DND-41 (cell line): ENCODE results near the gene VSTM2B.

Experiments used
- ATAC-seq: fragments of 200-7000 bp; cut with Tn5 transposase; 3 replicates; pipeline ENCODE4 v1.9.1; 2021; ENCODE audit warnings: low read depth; ENCODE audit not compliant: insufficient read depth
- DNase-seq: peaks from one replicate; pipeline ENCODE4 v3.0.0-alpha.2; 2020
- H2AFZ ChIP-seq: 2 replicates; pipeline ENCODE4 v1.6.0; 2012; ENCODE audit warnings: low read depth, low read length
- H3K27ac ChIP-seq: 2 replicates; pipeline ENCODE4 v1.5.1; 2012; ENCODE audit warnings: low read length, inconsistent platforms
- H3K27me3 ChIP-seq: fragments of 200-600 bp; sonication (generic); 2 replicates; pipeline ENCODE4 v1.6.0; 2012; ENCODE audit warnings: low read length, mild to moderate bottlenecking, inconsistent platforms; ENCODE audit not compliant: insufficient read depth, poor library complexity
- H3K36me3 ChIP-seq: 2 replicates; pipeline ENCODE4 v1.5.1; 2012; ENCODE audit warnings: low read length, inconsistent platforms; ENCODE audit not compliant: insufficient read depth
- H3K4me1 ChIP-seq: 2 replicates; pipeline ENCODE4 v1.5.1; 2012; ENCODE audit warnings: mild to moderate bottlenecking, low read length; ENCODE audit not compliant: insufficient read depth
- H3K4me2 ChIP-seq: 2 replicates; pipeline ENCODE4 v1.6.0; 2012; ENCODE audit warnings: mild to moderate bottlenecking, moderate library complexity, low read length, inconsistent platforms; ENCODE audit not compliant: insufficient read depth
- H3K4me3 ChIP-seq, 2 experiments: fragments of 200-600 bp in 1 of 2; shearing (Covaris generic) in 1 of 2; 2 replicates each; pipeline ENCODE4 v1.5.1; 2012 to 2016; ENCODE audit warnings: inconsistent platforms in 2 of 2, low read length in 2 of 2, mild to moderate bottlenecking in 2 of 2, low read depth in 1 of 2, moderate library complexity in 1 of 2
- H3K79me2 ChIP-seq: 2 replicates; pipeline ENCODE4 v1.6.0; 2012; ENCODE audit warnings: low read length, inconsistent platforms; ENCODE audit not compliant: insufficient read depth
- H3K9ac ChIP-seq: 2 replicates; pipeline ENCODE4 v1.6.0; 2012; ENCODE audit warnings: low read depth, mild to moderate bottlenecking, inconsistent platforms, low read length, moderate library complexity
- H3K9me3 ChIP-seq: 2 replicates; pipeline ENCODE4 v1.5.1; 2012; ENCODE audit warnings: low read length, moderate library complexity, mild to moderate bottlenecking, inconsistent platforms; ENCODE audit not compliant: insufficient read depth, severe bottlenecking
- H4K20me1 ChIP-seq: 2 replicates; pipeline ENCODE4 v1.6.0; 2012; ENCODE audit warnings: low read length; ENCODE audit not compliant: insufficient read depth
- EZH2 ChIP-seq: IDR thresholded peaks from 3 replicates; pipeline ENCODE4 v1.6.1; 2012; ENCODE audit warnings: borderline replicate concordance, low read depth, mild to moderate bottlenecking, moderate library complexity, low read length, inconsistent platforms; ENCODE audit not compliant: severe bottlenecking
- TF ChIP-seq, protein P1 (sequence below): IDR thresholded peaks from 2 replicates; pipeline ENCODE4 v1.5.1; 2012; ENCODE audit warnings: borderline replicate concordance, low read length, moderate library complexity, mild to moderate bottlenecking; ENCODE audit not compliant: poor library complexity, severe bottlenecking; ENCODE audit errors: extremely low read depth

Gene VSTM2B

GRCh38 chr19:29537601-29538000 is 11.8 kb downstream of the VSTM2B start:
- H3K9me3 ChIP-seq, result no peaks in the 10 kb centered on the region
- H3K4me2 ChIP-seq, result no peak overlapping the region
- H3K4me3 ChIP-seq, result no peak overlapping the region
- TF ChIP-seq, protein P1, sequence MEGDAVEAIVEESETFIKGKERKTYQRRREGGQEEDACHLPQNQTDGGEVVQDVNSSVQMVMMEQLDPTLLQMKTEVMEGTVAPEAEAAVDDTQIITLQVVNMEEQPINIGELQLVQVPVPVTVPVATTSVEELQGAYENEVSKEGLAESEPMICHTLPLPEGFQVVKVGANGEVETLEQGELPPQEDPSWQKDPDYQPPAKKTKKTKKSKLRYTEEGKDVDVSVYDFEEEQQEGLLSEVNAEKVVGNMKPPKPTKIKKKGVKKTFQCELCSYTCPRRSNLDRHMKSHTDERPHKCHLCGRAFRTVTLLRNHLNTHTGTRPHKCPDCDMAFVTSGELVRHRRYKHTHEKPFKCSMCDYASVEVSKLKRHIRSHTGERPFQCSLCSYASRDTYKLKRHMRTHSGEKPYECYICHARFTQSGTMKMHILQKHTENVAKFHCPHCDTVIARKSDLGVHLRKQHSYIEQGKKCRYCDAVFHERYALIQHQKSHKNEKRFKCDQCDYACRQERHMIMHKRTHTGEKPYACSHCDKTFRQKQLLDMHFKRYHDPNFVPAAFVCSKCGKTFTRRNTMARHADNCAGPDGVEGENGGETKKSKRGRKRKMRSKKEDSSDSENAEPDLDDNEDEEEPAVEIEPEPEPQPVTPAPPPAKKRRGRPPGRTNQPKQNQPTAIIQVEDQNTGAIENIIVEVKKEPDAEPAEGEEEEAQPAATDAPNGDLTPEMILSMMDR, result no peak
- TF ChIP-seq EZH2, result no peak
- ATAC-seq (no peak), DNase-seq (no peak)
- H4K20me1 ChIP-seq, result no peaks in the 10 kb centered on the region
- H3K27me3 ChIP-seq, result no peaks in the 10 kb centered on the region
- H3K27ac ChIP-seq, result no peak overlapping the region
- H2AFZ ChIP-seq, result no peak overlapping the region
- H3K9ac ChIP-seq, result no peak overlapping the region
- no peaks in the 10 kb centered on the region for H3K36me3 ChIP-seq
- H3K79me2 ChIP-seq, result no peaks in the 10 kb centered on the region
- H3K4me1 ChIP-seq, result no peaks in the 10 kb centered on the region

GRCh38 chr19:29538146-29538545 is 12.4 kb downstream of the VSTM2B start:
- ATAC-seq, result no peak
- TF ChIP-seq, protein P1, result no peak
- TF ChIP-seq EZH2, result no peak
- Histone ChIP-seq H3K9ac (no peak overlapping the region), H4K20me1 (no peaks in the 10 kb centered on the region), H3K9me3 (no peaks in the 10 kb centered on the region), H3K79me2 (no peaks in the 10 kb centered on the region), H3K27me3 (no peaks in the 10 kb centered on the region), H3K36me3 (no peaks in the 10 kb centered on the region), H3K4me1 (no peaks in the 10 kb centered on the region), H3K4me3 (no peak overlapping the region), H2AFZ (no peak overlapping the region), H3K4me2 (no peak overlapping the region), H3K27ac (no peak overlapping the region)
- no peak for DNase-seq

- H3K4me2 ChIP-seq, result no peak overlapping the region
- no peaks in the 10 kb centered on the region for H4K20me1 ChIP-seq
- no peaks in the 10 kb centered on the region for H3K27me3 ChIP-seq
- DNase-seq (no peak), ATAC-seq (no peak)
- H3K9ac ChIP-seq, result no peak overlapping the region
- H3K4me1 ChIP-seq, result no peaks in the 10 kb centered on the region
- H3K4me3 ChIP-seq, result no peak overlapping the region
- H3K27ac ChIP-seq, result no peak overlapping the region
- H3K9me3 ChIP-seq, result no peaks in the 10 kb centered on the region
- TF ChIP-seq EZH2, result no peak
- no peak overlapping the region for H2AFZ ChIP-seq
- H3K36me3 ChIP-seq, result no peaks in the 10 kb centered on the region
- H3K79me2 ChIP-seq, result no peaks in the 10 kb centered on the region
Measured at GRCh38 chr19:29538651-29539050, 12.9 kb downstream of the VSTM2B start.

- TF ChIP-seq, protein P1, result no peak
- TF ChIP-seq EZH2, result no peak
- no peak overlapping the region for H3K9ac ChIP-seq
- no peaks in the 10 kb centered on the region for H3K27me3 ChIP-seq
- ATAC-seq (no peak), DNase-seq (no peak)
- no peak overlapping the region for H2AFZ ChIP-seq
- no peak overlapping the region for H3K27ac ChIP-seq
- H3K4me2 ChIP-seq, result no peak overlapping the region
- H3K36me3 ChIP-seq, result no peaks in the 10 kb centered on the region
- H3K4me3 ChIP-seq, result no peak overlapping the region
- no peaks in the 10 kb centered on the region for H3K4me1 ChIP-seq
- H4K20me1 ChIP-seq, result no peaks in the 10 kb centered on the region
- no peaks in the 10 kb centered on the region for H3K79me2 ChIP-seq
- H3K9me3 ChIP-seq, result no peaks in the 10 kb centered on the region
Measured at GRCh38 chr19:29539131-29539530, 13.3 kb downstream of the VSTM2B start.
